EL (cell line): ENCODE data around the gene NUDT21.
"Not testable (repeated sequence)": the region's sequence is repeated elsewhere in the genome, so short reads cannot be mapped to it uniquely, and the experiment has no call there.

Source experiments
- DNase-seq: peaks from one replicate; pipeline ENCODE4 v3.0.0-alpha.2; 2016

NUDT21 gene

DNA sequence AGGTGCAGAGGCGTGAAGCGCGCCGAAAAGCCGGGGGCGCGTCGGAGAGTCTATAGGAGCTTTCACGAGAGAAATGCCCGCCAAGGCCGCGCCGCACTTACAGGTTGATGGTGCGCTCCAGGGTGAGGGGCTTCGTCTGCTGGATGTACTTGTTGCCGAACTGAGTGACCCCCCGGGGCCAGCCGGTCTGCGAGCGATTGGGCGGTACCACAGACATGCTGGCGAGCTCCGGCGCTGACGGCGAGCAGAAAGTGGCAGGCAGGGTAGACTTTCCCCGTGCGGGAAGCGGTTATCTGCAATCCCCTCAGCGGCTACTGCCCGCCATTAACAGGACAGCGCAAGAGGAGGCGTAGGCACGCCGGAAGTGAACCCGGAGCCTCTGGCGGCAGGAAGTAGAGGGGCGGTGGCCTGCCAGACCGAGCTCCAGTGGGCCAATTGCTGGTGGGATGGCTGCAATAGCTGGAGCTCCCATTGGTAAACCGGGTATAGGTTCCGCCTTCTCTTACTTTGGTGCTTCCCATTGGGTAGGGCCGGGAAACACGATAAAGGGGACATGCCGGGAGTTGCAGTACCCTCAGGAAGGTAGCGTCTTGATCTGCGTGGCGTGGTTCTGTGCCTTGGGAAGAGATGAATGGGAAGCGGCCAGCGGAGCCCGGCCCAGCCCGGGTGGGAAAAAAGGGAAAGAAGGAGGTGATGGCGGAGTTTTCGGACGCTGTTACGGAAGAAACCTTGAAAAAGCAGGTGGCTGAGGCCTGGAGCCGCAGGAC is at the start of gene NUDT21, which contains the start of gene OGFOD1:
NUDT21 (minus strand) TSS at position 347 of the 767 bp plus-strand sequence; CDS start at position 217, 130 bp downstream.
OGFOD1 (plus strand) TSS at position 569 of the 767 bp plus-strand sequence; CDS start at position 628, 59 bp downstream.
- peak; percentile 99 for DNase-seq

GRCh38 chr16:56493815-56494214 is 42.7 kb upstream of the NUDT21 start:
- no peak for DNase-seq

GRCh38 chr16:56493126-56493525 is 42.0 kb upstream of the NUDT21 start:
- DNase-seq: peak; percentile 26

DNA sequence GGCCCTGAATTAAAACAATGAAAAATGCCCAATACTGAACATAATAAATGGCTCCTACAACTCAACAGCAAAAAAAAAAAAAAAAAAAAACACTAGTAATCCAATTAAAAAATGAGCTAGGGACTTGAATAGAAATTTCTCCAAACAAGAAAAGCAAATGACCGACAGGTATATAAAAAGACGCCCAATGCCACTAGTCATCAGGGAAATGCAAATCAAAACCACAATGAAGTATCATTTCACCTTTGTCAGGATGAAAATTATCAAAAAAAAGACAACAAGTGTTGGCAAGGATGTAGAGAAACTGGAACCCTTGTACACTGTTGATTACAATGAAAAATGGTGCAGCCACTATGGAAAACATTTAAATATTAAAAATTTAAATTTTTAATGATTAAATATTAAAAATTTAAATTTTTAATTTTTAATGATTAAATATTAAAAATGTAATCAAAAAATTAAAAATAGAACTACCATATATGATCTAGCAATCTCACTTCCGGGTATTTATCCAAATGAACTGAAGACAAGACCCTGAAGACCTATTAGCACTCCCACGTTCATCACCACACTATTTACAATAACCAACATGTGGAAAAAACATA is 40.6 kb upstream of the NUDT21 start:
- DNase-seq: no peak

- not testable (repeated sequence) for DNase-seq
Measured at GRCh38 chr16:56488868-56489267, 37.7 kb upstream of the NUDT21 start.

GRCh38 chr16:56488035-56488434 is 36.9 kb upstream of the NUDT21 start:
- DNase-seq: no peak

DNA sequence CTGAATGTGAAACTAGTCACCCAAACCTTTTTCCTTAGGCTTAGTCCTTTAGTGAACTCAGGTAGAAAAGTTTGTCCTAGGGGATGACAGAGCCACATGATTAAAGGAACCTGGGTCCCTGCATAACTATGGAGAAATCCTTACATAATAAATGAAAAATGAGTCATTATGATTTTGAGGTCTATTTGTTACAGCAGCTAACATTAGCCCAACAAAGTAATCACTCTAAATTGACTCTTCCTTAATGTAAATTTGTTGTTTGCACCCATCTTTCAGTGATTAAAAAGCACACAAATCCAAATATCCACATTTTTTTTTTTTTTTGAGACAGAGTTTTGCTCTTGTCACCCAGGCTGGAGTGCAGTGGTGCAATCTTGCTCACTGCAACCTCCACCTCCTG is 32.3 kb upstream of the NUDT21 start:
- DNase-seq: no peak

DNA sequence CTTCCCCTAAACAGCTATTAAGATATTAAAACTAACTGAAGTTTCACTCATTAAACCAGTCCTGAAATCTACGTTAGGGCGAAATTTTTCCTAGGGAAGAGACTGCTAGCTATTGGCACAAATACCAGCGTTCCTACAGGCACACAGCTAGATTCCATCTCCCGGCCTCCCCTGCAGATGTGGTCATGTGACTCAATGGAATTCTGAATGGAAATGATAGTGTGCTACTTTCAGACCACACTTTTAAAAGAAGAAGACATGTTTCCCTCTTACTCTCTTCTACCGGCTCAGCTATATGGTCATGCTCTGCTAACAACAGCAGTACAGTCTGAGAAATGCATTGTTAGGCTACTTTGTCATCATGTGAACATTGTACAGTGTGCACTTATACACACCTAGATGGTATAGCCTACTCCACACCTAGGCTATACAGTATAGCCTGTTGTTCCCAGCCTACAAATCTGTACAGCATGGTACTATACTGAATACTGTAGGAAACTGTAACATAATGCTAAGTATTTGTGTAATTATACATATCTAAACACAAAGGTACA is 31.6 kb upstream of the NUDT21 start:
- DNase-seq: no peak

- DNase-seq: peak; percentile 7
Measured at GRCh38 chr16:56481468-56482122, 30.5 kb upstream of the NUDT21 start.

DNA sequence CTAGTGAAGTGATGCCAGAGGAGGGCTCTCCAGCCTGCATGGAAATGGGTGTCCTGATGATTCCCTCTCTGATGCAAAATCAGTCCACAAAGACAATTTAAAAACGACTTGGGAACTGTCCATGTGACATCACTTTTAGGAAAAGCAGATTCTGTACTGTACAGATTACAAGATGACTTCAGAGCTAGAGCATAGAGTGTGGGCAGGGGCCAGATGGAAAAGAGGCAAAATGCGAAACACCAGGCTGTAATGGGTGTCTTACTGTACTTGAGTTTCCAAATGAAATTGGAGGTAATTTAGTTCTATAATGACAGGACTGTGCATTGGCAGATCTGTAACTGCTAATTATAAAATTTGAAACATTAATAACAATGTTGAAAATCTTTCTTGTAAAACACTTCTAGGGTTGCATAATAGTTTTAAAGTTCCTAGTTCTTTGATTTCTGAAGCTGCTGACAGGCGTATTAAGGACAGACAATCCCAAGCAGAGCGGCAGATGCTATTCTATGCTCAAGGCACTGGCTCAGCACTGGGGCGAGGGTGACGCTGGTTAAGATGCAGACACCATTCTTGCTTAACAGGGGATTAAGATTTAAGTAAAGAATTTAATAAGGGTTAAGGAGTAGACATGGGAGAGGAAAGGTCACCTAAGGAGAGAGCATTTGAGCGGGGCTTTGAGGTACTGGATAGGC is 29.8 kb upstream of the NUDT21 start:
- DNase-seq: no peak

DNA sequence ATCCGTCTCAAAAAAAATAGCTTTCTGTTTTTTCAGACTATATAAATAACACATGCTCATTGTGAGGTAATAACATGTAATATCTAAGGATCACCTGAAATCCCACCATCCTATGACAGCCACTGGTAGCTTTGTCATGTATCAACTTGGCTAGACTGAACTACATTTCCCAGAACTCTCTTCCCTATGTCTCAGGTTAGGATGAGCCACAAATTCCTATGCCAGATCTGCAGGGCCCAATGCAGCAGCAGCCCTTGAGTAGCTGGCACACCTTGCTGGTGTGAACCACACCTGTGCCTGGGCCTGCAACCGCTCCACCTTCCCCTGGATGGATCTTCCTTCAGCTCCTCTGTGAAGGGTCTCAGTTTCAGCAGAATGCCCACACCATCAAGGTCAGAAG is 28.3 kb upstream of the NUDT21 start:
- no peak for DNase-seq

- no peak for DNase-seq
Measured at GRCh38 chr16:56478281-56479049, 27.3 kb upstream of the NUDT21 start.

- DNase-seq: peak; percentile 87
Measured at GRCh38 chr16:56477096-56477878, 26.2 kb upstream of the NUDT21 start.

- no peak for DNase-seq
Measured at GRCh38 chr16:56475201-56475600, 24.1 kb upstream of the NUDT21 start.

- no peak for DNase-seq
Measured at GRCh38 chr16:56470666-56471065, 19.5 kb upstream of the NUDT21 start.

DNA sequence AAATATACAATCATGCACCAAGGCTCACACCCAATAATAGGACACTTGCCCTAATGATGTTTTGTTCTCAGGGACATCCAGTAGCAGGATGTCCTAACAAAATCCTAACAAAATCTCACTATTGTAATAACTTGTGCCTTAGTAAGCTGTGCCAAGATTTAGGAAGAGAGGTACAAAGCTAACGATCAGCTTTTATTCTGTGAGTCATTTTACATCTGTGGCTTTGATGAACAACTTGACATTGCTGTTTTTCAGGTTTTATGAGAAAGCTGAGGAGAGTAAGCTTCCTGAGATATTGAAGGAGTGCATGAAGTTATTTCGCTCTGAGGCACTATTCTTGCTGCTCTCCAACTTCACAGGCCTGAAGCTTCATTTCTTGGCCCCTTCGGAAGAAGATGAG is 19.1 kb upstream of the NUDT21 start:
- DNase-seq: no peak

GRCh38 chr16:56469748-56470147 is 18.6 kb upstream of the NUDT21 start:
- no peak for DNase-seq

DNA sequence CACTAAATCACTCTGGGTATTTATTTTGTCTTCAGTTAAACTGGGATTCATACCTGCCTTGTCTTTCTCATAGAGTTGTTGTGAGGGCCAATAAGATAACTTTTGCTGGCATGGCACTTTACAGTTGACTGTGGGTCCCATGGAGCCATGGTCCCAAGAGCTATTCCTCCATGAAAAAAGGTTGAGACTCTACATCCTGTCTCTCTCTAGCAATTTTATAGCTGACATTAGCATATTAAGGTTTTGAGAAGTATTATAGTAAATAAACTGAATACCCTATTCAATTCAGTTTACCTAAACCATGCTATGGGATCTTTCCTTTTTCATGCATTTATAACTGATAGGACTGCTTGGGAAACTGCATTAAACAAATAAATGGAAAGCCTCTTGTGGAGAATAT is 17.7 kb upstream of the NUDT21 start:
- no peak for DNase-seq

- no peak for DNase-seq
Measured at GRCh38 chr16:56466344-56466743, 15.2 kb upstream of the NUDT21 start.

DNA sequence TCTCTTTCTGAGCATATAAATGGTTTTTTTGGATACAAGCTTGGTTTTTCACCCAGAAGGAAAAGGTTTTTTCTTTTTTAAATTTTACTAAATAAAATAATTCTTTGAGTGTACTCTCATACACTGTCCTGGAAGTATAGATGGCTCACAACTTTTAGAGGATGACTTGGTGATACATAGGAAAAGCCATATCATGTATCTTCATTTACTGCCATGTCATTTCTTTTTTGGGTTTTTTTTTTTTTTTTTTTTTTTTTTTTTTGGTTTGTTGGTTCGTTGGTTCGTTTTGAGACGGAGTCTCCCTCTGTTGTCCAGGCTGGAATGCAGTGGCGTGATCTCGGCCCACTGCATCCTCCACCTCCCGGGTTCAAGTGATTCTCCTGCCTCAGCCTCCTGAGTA is 12.0 kb upstream of the NUDT21 start:
- DNase-seq: no peak

DNA sequence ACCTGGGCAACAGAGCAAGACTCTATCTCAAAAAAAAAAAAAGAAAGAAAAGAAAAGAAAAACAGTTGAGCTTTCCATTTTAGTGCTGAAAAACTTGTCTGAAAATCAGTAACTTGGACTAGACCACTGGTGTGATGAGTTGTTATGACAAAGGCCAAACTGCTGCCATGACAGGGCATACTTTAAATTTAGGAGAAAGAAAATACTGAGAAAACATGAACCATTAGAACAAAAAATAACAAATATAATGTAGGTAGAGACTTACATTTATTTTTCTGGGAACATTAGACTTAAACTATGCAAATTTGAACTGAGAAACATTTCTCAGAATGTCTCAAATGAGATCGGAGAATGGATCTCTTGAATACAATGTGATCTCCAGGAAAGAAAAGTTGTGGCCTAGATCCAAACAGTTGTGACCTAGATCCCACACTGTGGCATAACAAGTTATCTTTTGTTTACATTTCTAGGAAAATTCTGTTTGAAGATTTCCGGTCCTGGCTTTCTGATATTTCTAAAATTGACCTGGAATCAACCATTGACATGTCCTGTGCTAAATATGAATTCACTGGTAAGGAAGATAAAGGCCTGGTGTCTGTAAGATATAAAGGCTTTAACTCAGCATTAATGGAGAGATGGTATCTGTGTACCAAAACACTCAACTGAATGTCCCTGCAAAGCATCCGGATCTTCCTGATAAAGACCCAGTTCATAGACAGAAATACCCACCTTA is 11.1 kb upstream of the NUDT21 start:
- no peak for DNase-seq
